Measurements from ENCODE around the gene CD247.

The CD247 gene

DNA sequence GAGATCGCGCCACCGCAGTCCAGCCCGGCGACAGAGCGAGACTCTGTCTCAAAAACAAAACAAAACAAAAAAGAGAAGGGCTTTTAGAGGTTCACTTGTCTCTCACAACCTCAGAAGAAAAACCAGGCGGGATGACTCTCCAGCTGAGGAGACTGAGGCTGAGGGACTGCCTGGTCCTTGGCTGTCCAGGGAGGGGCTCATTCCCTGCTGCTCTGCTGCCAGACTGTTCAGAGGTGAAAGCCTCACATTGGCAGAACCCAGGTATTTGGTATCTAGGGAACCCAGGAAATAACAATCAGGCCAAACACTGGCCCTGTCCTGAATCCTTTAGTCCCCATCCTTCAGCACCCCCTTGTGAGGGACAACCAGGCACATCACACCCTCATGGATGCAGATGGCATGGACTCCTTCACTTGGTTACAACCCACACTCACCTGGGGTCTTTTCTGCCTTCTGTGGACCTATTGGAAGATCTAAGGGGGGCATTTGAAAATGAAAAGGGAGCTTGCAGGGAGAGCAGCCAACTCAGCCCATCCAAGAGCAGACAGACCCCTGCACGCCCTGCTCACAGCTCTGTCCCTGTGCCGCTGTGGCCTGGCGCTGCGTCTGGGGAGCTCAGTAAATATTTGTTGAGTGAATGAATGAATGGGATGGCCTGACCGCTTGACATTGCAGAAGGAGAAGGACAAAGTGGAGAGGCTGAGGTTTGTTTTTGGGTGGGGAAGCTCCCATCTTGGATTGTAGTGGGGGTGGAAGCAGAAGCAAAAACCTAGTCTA lies 33.4 kb downstream of the CD247 start:
- no peaks in the 10 kb centered on the region for H3K9me2 ChIP-seq (replicated peaks; ENCODE audit: insufficient read depth, low read length)
- TF ChIP-seq EZH2phosphoT487 (IDR thresholded peaks at IDR 0.05; ENCODE audit: low read length) (no peak), CTCF (IDR thresholded peaks at IDR 0.05; ENCODE audit: low read length) (no peak), EZH2 (optimal IDR thresholded peaks at IDR 0.05; ENCODE audit: low read depth, low read length) (no peak)
- H3K4me3 ChIP-seq (ENCODE audit: low read length): no peak overlapping the region
- no peak overlapping the region for H3K4me2 ChIP-seq (ENCODE audit: low read depth, low read length)
- no peaks in the 10 kb centered on the region for H3K27me3 ChIP-seq (replicated peaks; ENCODE audit: insufficient read depth, low read length)
- no peaks in the 10 kb centered on the region for H4K20me1 ChIP-seq (ENCODE audit: insufficient read depth, low read length)
- H3K4me1 ChIP-seq (ENCODE audit: low read length): no peaks in the 10 kb centered on the region
- H3F3A ChIP-seq (ENCODE audit: insufficient read depth, low read length): no peaks in the 10 kb centered on the region
- H3K27ac ChIP-seq (ENCODE audit: low read length): no peak overlapping the region
- H3K9ac ChIP-seq (ENCODE audit: low read length): no peak overlapping the region
- H2AFZ ChIP-seq (ENCODE audit: low read length): no peak overlapping the region
- H3K79me2 ChIP-seq (ENCODE audit: low read length): no peaks in the 10 kb centered on the region
- no peaks in the 10 kb centered on the region for H3K36me3 ChIP-seq (replicated peaks; ENCODE audit: insufficient read depth, low read length)
- no peak for DNase-seq
- no peaks in the 10 kb centered on the region for H3K9me3 ChIP-seq (replicated peaks; ENCODE audit: insufficient read depth, low read length)

DNA sequence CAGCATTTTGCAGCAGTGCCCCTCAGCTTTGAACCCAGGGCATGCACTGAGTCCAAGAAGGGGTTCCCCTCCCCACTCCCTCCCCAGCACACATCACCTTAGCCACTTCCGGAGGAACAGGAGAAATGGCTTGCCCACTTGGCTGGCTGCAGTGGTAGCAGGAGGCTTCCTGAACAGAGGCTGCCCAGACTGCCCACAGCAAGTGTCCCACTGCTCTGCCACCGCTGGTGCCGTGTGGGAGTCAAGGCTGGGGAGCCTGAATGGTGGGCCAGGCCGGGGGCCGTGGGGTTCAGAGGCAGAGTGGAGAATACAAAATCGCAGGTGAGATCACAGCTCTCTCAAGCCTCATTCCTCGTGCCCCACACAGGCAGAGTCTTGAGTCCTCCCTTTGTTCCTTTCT lies 34.5 kb downstream of the CD247 start:
- H3K9ac ChIP-seq (ENCODE audit: low read length): no peak overlapping the region

DNA sequence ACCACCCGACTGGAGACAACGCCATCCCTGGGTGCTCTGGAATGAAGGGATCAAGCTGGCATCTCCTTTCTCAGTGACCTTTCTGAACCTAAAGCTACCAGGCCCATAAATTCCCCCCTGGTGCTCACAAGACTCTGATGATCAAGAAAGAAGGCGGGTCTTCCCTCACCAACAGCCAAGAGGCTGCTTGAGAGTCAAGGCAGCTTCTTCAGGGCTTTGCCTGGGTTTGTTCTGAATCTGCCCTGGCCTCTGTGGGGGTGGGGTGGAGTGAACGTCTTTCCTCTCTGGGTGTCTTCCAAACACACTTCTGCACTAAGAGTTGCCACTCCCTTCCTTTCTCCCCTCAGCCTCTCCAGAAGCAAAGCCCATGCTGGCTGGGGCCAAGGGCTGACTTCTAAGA lies 36.1 kb downstream of the CD247 start:
- H3K4me1 ChIP-seq (ENCODE audit: low read length): no peaks in the 10 kb centered on the region
- no peak overlapping the region for H3K4me3 ChIP-seq (ENCODE audit: low read length)
- no peaks in the 10 kb centered on the region for H3K27me3 ChIP-seq (replicated peaks; ENCODE audit: insufficient read depth, low read length)
- no peak overlapping the region for H2AFZ ChIP-seq (ENCODE audit: low read length)
- no peaks in the 10 kb centered on the region for H3K9me2 ChIP-seq (replicated peaks; ENCODE audit: insufficient read depth, low read length)
- no peaks in the 10 kb centered on the region for H3K36me3 ChIP-seq (replicated peaks; ENCODE audit: insufficient read depth, low read length)
- no peak overlapping the region for H3K9ac ChIP-seq (ENCODE audit: low read length)
- DNase-seq: no peak
- no peak for TF ChIP-seq EZH2phosphoT487 (IDR thresholded peaks at IDR 0.05; ENCODE audit: low read length)
- TF ChIP-seq EZH2 (optimal IDR thresholded peaks at IDR 0.05; ENCODE audit: low read depth, low read length): no peak
- no peak for TF ChIP-seq CTCF (IDR thresholded peaks at IDR 0.05; ENCODE audit: low read length)
- H3K4me2 ChIP-seq (ENCODE audit: low read depth, low read length): no peak overlapping the region
- no peak overlapping the region for H3K27ac ChIP-seq (ENCODE audit: low read length)
- no peaks in the 10 kb centered on the region for H3K79me2 ChIP-seq (ENCODE audit: low read length)
- no peaks in the 10 kb centered on the region for H3K9me3 ChIP-seq (replicated peaks; ENCODE audit: insufficient read depth, low read length)
- H4K20me1 ChIP-seq (ENCODE audit: insufficient read depth, low read length): no peaks in the 10 kb centered on the region
- H3F3A ChIP-seq (ENCODE audit: insufficient read depth, low read length): no peaks in the 10 kb centered on the region

More for the DNA sequence above, 34.5 kb downstream of the CD247 start:
- H3K27me3 ChIP-seq (replicated peaks; ENCODE audit: insufficient read depth, low read length): no peaks in the 10 kb centered on the region
- no peaks in the 10 kb centered on the region for H3K9me3 ChIP-seq (replicated peaks; ENCODE audit: insufficient read depth, low read length)
- no peak overlapping the region for H2AFZ ChIP-seq (ENCODE audit: low read length)
- no peaks in the 10 kb centered on the region for H3F3A ChIP-seq (ENCODE audit: insufficient read depth, low read length)
- DNase-seq: no peak
- H3K36me3 ChIP-seq (replicated peaks; ENCODE audit: insufficient read depth, low read length): no peaks in the 10 kb centered on the region
- no peaks in the 10 kb centered on the region for H3K4me1 ChIP-seq (ENCODE audit: low read length)
- no peaks in the 10 kb centered on the region for H3K9me2 ChIP-seq (replicated peaks; ENCODE audit: insufficient read depth, low read length)
- no peak for TF ChIP-seq CTCF (IDR thresholded peaks at IDR 0.05; ENCODE audit: low read length)
- no peak for TF ChIP-seq EZH2phosphoT487 (IDR thresholded peaks at IDR 0.05; ENCODE audit: low read length)
- TF ChIP-seq EZH2 (optimal IDR thresholded peaks at IDR 0.05; ENCODE audit: low read depth, low read length): no peak
- H3K79me2 ChIP-seq (ENCODE audit: low read length): no peaks in the 10 kb centered on the region
- H3K4me3 ChIP-seq (ENCODE audit: low read length): no peak overlapping the region
- H4K20me1 ChIP-seq (ENCODE audit: insufficient read depth, low read length): no peaks in the 10 kb centered on the region
- no peak overlapping the region for H3K27ac ChIP-seq (ENCODE audit: low read length)
- no peak overlapping the region for H3K4me2 ChIP-seq (ENCODE audit: low read depth, low read length)
